HG02938 (cell line): ENCODE results near the gene SCAPER.
"Not testable (repeated sequence)": the region's sequence is repeated elsewhere in the genome, so short reads cannot be mapped to it uniquely, and the experiment has no call there.

Experiments used
- ATAC-seq: cut with Tn5 transposase; IDR thresholded peaks from one replicate; pipeline ENCODE4 v1.9.1; 2021; ENCODE audit warnings: mild to moderate bottlenecking, moderate library complexity; ENCODE audit not compliant: unreplicated experiment

Gene SCAPER

DNA sequence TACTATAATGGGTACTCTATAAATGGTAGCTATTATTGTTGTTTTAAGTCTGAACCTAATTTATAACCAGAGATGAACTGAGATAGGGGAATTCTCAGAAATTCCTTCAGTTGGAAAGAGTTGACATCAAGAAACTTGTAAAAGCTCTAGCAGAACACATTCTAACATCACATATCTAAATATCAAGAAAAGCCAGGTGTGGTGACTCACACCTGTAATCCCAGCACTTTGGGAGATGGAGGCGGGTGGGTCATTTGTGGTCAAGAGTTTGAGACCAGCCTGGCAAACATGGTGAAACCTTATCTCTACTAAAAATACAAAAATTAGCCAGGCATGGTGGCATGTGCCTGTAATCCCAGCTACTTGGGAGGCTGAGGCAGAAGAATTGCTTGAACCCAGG, 472.1 kb downstream of the SCAPER start:
- ATAC-seq, result not testable (repeated sequence)

DNA sequence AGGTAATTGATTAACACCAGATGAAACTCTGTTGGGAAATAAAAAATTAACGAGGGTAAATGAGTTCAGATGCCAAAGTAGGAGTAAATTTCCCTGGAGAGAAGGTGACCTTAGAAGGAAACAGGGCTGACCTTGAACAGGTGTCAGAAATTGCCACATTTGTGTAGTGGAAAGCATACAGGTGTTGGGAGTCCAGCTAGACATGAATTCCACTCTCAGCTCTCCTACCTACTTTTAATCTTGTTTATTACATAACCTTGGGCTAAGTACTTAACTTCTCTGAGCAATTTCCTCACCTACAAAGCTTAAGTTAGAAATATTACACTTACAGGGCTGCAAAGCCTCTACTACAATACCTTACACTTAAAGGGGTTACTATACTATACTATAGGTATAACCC, 472.5 kb downstream of the SCAPER start:
- no peak for ATAC-seq

DNA sequence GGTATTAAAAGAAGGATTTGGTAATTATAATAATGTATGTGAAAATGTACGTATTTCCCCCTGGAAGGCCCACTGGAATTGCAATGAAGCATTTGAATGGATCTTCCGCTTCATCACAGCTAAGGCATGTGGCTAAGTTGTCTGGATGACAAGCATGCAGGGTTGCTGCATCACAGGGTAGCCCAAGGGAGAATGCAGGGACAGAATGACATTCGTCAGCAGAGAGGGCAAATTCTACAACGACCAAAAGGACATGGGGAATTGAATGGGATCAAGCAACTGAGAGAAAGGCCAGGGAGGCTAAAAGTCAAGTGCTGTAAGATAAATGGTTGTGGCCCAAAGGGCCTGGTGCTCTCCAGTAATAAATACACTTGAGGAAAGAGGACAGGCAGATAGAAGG, 473.2 kb downstream of the SCAPER start:
- no peak for ATAC-seq

- not testable (repeated sequence) for ATAC-seq
Measured at GRCh38 chr15:76430711-76431110, 474.4 kb downstream of the SCAPER start.

- no peak for ATAC-seq
Measured at GRCh38 chr15:76429661-76430060, 475.5 kb downstream of the SCAPER start.

GRCh38 chr15:76426941-76427340, 478.2 kb downstream of the SCAPER start:
- no peak for ATAC-seq

GRCh38 chr15:76418352-76419140, 486.6 kb downstream of the SCAPER start:
- ATAC-seq, result no peak

GRCh38 chr15:76401285-76401684, 503.9 kb downstream of the SCAPER start:
- ATAC-seq, result no peak

GRCh38 chr15:76398317-76399104, 506.6 kb downstream of the SCAPER start:
- ATAC-seq, result no peak

GRCh38 chr15:76393614-76394013, 511.5 kb downstream of the SCAPER start:
- ATAC-seq, result no peak

DNA sequence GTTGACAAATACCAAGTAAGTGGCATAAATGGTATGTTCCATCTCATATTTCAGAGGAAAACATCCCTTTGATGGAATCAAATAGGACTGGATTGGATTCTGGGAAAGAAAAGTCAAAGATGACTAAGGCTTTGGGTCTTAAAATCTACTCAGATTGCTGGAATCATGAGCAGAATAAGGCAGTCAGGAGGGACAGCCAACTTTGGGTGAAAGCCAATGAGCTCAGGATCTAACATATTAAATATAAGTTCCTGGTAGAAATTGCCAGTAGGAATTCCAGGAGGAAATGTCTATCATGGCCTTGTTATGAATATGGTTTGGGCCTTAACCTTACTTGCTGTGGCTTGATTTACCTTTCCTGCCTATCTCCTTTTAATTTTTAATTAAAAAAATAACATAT, 513.3 kb downstream of the SCAPER start:
- no peak for ATAC-seq

DNA sequence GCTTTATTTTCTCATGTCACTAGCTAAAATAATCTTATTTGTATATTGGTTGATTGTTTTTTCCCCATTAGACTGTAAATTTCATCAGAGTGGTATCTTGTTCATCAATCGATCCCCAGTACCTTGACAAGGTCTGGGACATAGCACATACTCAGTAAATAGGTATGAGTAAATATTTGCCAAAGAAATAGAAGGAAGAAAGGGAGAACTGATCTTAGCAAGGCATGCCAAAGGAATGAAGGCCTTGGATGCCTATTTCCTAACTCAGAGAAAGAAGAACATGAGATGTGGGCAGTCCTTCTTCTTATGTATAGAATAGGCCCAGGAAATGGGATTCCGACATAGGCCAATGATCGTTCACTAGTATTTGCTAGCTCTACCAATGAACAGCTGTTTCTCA, 513.8 kb downstream of the SCAPER start:
- ATAC-seq, result no peak

DNA sequence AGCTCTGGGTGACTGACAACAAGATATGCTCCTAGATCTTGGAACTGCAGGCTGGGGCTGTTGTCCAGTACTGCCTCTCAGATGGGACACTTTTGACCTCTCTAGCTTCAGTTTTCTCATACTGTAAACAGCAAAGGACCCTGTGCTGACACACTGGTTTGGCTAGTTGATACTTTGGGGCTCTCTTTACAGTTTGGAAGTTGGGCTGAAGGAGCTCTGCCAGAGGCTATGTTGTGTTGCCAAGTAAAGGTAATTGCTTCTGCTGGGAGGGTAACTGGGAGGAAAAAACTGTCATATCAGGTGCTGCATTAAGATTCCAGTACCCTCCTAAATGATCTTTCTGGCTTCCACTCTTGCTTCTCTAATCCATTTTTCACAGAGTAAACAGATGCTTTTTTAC, 514.6 kb downstream of the SCAPER start:
- no peak for ATAC-seq

DNA sequence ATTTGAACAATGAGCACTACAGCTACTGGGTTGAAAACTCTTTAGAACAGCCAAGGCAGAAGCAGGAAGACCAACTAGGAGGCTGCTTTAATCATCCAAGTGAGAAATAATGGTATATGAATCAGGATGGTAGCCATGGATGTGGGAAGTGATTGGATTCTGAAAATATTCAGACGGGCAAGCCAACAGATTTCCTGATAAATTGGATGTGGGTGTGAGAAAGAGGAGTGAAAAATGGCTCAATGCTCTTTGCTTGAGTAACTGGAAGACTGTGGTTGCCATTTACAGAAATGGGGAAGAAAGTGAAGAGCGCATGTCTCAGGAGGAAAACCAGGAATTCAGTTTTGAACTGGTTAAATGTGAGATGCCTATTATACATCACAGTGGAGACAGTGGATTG, 518.2 kb downstream of the SCAPER start:
- no peak for ATAC-seq

DNA sequence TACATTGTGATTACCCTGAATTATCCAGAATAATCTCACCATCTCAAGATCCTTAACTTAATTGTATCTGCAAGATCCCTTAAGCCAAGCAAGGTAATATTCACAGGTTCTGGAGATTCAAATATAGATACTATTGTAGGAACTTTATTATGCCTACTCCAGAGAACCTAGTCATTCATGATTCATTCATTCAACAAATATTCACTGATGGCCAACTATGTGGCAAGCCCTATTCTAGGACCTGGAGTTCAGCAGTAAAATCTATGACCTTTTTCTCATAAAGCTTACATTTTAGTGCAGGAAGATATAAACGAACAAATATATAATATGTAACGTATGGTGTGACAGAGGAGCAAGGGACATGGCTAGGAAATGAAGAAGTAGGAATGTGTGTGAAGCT, 519.0 kb downstream of the SCAPER start:
- no peak for ATAC-seq

DNA sequence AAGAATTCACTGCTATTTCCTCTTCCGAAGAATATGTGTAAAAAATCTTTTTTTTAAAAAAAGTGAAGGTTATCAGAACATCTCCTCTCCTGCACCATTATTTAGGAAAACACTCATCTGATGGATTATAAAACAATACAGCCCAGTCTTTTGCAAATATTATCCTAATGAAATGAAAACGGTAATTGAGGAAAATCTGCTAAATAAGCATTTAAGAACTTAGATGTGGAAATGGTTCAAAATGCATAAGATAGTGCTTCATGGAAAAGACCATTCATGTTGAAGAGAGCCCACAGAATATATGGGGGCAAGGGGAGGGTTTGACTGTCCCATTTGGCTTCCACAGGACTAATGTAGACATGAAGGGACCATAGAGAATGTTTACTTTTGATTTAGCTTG, 520.7 kb downstream of the SCAPER start:
- no peak for ATAC-seq

- no peak for ATAC-seq
Measured at GRCh38 chr15:76382987-76383728, 522.0 kb downstream of the SCAPER start.

GRCh38 chr15:76381366-76381765, 523.8 kb downstream of the SCAPER start:
- no peak for ATAC-seq

DNA sequence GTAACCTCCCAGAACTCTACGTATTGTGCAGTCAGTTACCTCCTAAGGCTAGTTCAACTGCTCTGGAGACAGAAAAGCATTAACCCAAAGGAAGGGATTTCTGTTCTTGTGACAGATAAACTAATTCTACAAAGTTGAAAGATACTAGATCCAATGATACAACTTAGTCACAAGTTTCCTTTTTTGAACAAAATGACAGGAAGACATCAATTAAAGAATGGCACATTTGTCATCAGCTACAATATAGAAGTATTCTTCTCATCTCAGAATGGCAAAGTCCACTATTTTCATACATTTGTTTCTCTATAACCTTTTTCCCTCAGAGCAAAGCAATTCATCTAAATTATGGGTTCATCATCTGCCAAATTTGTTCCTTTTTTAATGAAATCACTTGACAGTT, 524.9 kb downstream of the SCAPER start:
- ATAC-seq, result no peak

DNA sequence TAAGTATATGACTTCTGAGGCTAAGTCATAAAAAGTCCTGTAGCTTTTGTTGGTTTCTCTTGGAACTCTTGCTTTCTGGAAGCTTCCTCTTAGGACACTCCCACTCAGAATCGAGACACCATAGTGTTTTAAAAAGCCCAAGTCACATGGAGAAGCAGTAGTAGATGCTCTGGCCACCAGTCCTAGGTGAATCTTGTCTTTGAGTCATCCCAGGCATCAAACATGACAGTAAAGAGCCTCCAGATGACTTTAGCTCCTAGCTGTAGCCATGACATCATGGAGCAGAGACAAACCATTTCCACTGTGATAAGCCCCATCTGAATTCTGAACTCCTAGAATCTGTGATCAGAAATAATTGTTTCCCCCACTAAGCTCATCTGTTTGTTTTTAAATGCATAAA, 526.4 kb downstream of the SCAPER start:
- no peak for ATAC-seq

GRCh38 chr15:76377751-76378150, 527.4 kb downstream of the SCAPER start:
- ATAC-seq, result no peak

DNA sequence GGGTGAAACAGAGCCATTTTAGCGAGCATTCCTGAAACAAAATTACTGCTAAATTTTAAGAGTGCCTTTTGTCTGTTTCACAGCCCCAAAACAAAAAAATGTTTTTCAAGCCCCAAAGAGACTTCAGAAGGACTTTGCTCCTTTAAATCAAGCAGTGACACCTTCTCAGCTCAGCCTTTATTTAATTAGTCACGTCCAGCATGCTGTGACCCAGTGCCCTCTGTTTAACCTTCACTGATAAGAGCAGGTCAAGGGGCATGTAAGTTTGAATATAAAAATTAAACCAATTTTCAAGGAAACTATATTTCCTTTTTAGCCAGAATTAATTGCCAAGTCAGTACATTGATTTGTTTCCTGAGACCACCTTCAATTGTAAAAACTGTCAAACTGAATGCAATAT, 527.9 kb downstream of the SCAPER start:
- no peak for ATAC-seq
